A549 (cell line): ENCODE data around the gene FAM180A. TPM values are rescaled to one million over a fixed set of nuclear protein-coding genes. Genes with fewer than 3 reads are reported as not detected.

Experiments used
- ATAC-seq, 2 experiments: fragments of 200-7000 bp in 1 of 2; fragments of >200 bp in 1 of 2; cut with Nextera tagmentation in 1 of 2; cut with Tn5 transposase in 1 of 2; 3 replicates each; pipeline versions ENCODE4 v1.8.0 to v1.9.1; 2018 to 2020; ENCODE audit warnings: mild to moderate bottlenecking in 1 of 2, moderate library complexity in 1 of 2
- CTCF ChIA-PET: fragments of 300-600 bp; sonication (Branson Sonifier 250); formaldehyde crosslinking; extraction: SDS; loops from one replicate; lab custom pipeline; 2021; ENCODE audit warnings: antibody characterized with exemption, inconsistent platforms; lab: Yijun Ruan, JAX
- POLR2A ChIA-PET: fragments of 350-600 bp; formaldehyde crosslinking; extraction: SDS; loops from one replicate; lab custom pipeline; 2021; ENCODE audit warnings: antibody characterized with exemption, inconsistent platforms; lab: Yijun Ruan, JAX
- DNase-seq, 2 experiments: peaks; one replicate each; pipeline versions ENCODE4 v3.0.0 to v3.0.0-alpha.2; 2011 to 2016; ENCODE audit warnings: low read depth in 1 of 2, low spot score in 1 of 2
- FAIRE-seq: peaks from 2 replicates; lab custom pipeline; 2011; peaks lifted over from hg19 to GRCh38; lab: Jason Lieb, UNC
- H3K27ac ChIP-seq, 2 experiments: fragments of >200 bp; sonication (Bioruptor Twin); formaldehyde crosslinking; 3 replicates each; pipeline ENCODE4 v1.5.1; 2016 to 2017
- H3K4me1 ChIP-seq: fragments of >200 bp; sonication (Bioruptor Twin); formaldehyde crosslinking; 3 replicates; pipeline ENCODE4 v1.6.1; 2016
- H3K4me2 ChIP-seq: fragments of >200 bp; sonication (Bioruptor Twin); formaldehyde crosslinking; 3 replicates; pipeline ENCODE4 v1.6.1; 2016
- H3K4me3 ChIP-seq: fragments of >200 bp; sonication (Bioruptor Twin); formaldehyde crosslinking; 3 replicates; pipeline ENCODE4 v1.5.1; 2016
- H3K9me3 ChIP-seq: fragments of >200 bp; sonication (Bioruptor Twin); formaldehyde crosslinking; 3 replicates; pipeline ENCODE4 v1.6.1; 2016
- CHD2 ChIP-seq: fragments of 150-350 bp; IDR thresholded peaks from 2 replicates; pipeline ENCODE4 v1.6.1; 2014; ENCODE audit warnings: low read length; ENCODE audit not compliant: partially characterized antibody
- CHD4 ChIP-seq: fragments of 200-600 bp; sonication (generic); IDR thresholded peaks from 2 replicates; pipeline ENCODE4 v1.6.1; 2016; ENCODE audit warnings: antibody characterized with exemption, mild to moderate bottlenecking, borderline replicate concordance
- EHF ChIP-seq: fragments of 250-450 bp; sonication (Bioruptor Pico); IDR thresholded peaks from 2 replicates; pipeline ENCODE4 v1.5.0; 2020; ENCODE audit warnings: mild to moderate bottlenecking
- FOXS1 ChIP-seq: fragments of 250-450 bp; sonication (Bioruptor Pico); IDR thresholded peaks from 2 replicates; pipeline ENCODE4 v1.5.0; 2020; ENCODE audit warnings: mild to moderate bottlenecking, moderate library complexity
- HDAC2 ChIP-seq: fragments of 200-600 bp; sonication (generic); IDR thresholded peaks from 2 replicates; pipeline ENCODE4 v1.6.1; 2016
- HOXA7 ChIP-seq: fragments of 250-450 bp; sonication (Bioruptor Pico); IDR thresholded peaks from 2 replicates; pipeline ENCODE4 v1.5.0; 2020; ENCODE audit warnings: mild to moderate bottlenecking, moderate library complexity
- HOXB13 ChIP-seq: fragments of 250-450 bp; sonication (Bioruptor Pico); IDR thresholded peaks from 2 replicates; pipeline ENCODE4 v1.5.0; 2020; ENCODE audit warnings: low read depth, mild to moderate bottlenecking, moderate library complexity
- JUN ChIP-seq, 2 experiments: fragments of >200 bp; sonication (Bioruptor Twin); formaldehyde crosslinking; IDR thresholded peaks; 2 replicates in 1 of 2; 3 replicates in 1 of 2; pipeline ENCODE4 v1.6.1; 2016 to 2017
- JUNB ChIP-seq: fragments of >200 bp; sonication (Bioruptor Twin); formaldehyde crosslinking; IDR thresholded peaks from 2 replicates; pipeline ENCODE4 v1.6.1; 2016
- KDM1A ChIP-seq: fragments of 200-600 bp; sonication (generic); IDR thresholded peaks from 2 replicates; pipeline ENCODE4 v1.6.1; 2016; ENCODE audit warnings: low read depth, mild to moderate bottlenecking
- KDM5A ChIP-seq: fragments of 200-600 bp; sonication (generic); IDR thresholded peaks from 2 replicates; pipeline ENCODE4 v1.6.1; 2016; ENCODE audit warnings: antibody characterized with exemption, mild to moderate bottlenecking
- MAFK ChIP-seq: fragments of 450-650 bp; IDR thresholded peaks from 2 replicates; pipeline ENCODE4 v1.6.1; 2014; ENCODE audit not compliant: partially characterized antibody
- MYC ChIP-seq: IDR thresholded peaks from 2 replicates; pipeline ENCODE4 v1.6.1; 2012; ENCODE audit warnings: mild to moderate bottlenecking, inconsistent platforms, low read length, improper control_type of control experiment, borderline replicate concordance
- NFE2L2 ChIP-seq: fragments of 150-350 bp; conservative IDR thresholded peaks from 2 replicates; pipeline ENCODE4 v1.6.1; 2014; ENCODE audit warnings: low read length
- POLR2A ChIP-seq: IDR thresholded peaks from 2 replicates; pipeline ENCODE4 v1.6.1; 2012; ENCODE audit warnings: mild to moderate bottlenecking, low read length
- POLR2AphosphoS2 ChIP-seq: conservative IDR thresholded peaks from 2 replicates; pipeline ENCODE4 v1.6.1; 2012; ENCODE audit warnings: low read length, improper control_type of control experiment, inconsistent platforms
- RAD21 ChIP-seq, 2 experiments: fragments of >200 bp in 1 of 2; sonication (Bioruptor Twin) in 1 of 2; formaldehyde crosslinking in 1 of 2; IDR thresholded peaks in 1 of 2; conservative IDR thresholded peaks in 1 of 2; 2 replicates in 1 of 2; 3 replicates in 1 of 2; pipeline ENCODE4 v1.6.1; 2012 to 2018; ENCODE audit warnings: inconsistent platforms in 1 of 2
- RCOR1 ChIP-seq: fragments of 150-350 bp; IDR thresholded peaks from 2 replicates; pipeline ENCODE4 v1.6.1; 2014; ENCODE audit warnings: antibody characterized with exemption, low read length, low read depth
- RFX5 ChIP-seq: fragments of 450-650 bp; IDR thresholded peaks from 2 replicates; pipeline ENCODE4 v1.7.1; 2014; ENCODE audit warnings: antibody characterized with exemption, mild to moderate bottlenecking, moderate library complexity
- SMC3 ChIP-seq: fragments of >200 bp; sonication (Bioruptor Twin); formaldehyde crosslinking; IDR thresholded peaks from 3 replicates; pipeline ENCODE4 v1.6.1; 2018; ENCODE audit warnings: inconsistent platforms
- ZC3H11A ChIP-seq: fragments of 450-650 bp; IDR thresholded peaks from 2 replicates; pipeline ENCODE4 v1.6.1; 2014; ENCODE audit warnings: antibody characterized with exemption, mild to moderate bottlenecking
- ZNF302 ChIP-seq: fragments of 250-450 bp; sonication (Bioruptor Pico); IDR thresholded peaks from 2 replicates; pipeline ENCODE4 v1.9.0; 2021; ENCODE audit warnings: inconsistent platforms, mild to moderate bottlenecking, moderate library complexity
- ZSCAN20 ChIP-seq: fragments of 250-450 bp; sonication (Bioruptor Pico); IDR thresholded peaks from 2 replicates; pipeline ENCODE4 v1.8.0; 2022; ENCODE audit warnings: mild to moderate bottlenecking, moderate library complexity
- WGBS: methylation state at CpG from one replicate; pipeline ENCODE4 v1.1.6; 2017; ENCODE audit errors: missing lambda C conversion rate; 5-methylcytosine and 5-hydroxymethylcytosine counted together
- polyA plus RNA-seq, 4 experiments: library from polyadenylated mRNA; depleted of rRNA in 3 of 4; stranded (reverse); fragments of >200 nt; fragmentation: RNase III in 1 of 4; extraction: RNeasy Plus Mini Kit Qiagen cat#74134 plus additional on column Dnase treatment in 1 of 4; gene quantifications; 2 replicates in 3 of 4; 3 replicates in 1 of 4; pipeline ENCODE4 v1.2.3, GENCODE V29; 2011 to 2017
- TF ChIP-seq, protein P1 (sequence below): fragments of >200 bp; sonication (Bioruptor Twin); formaldehyde crosslinking; IDR thresholded peaks from 2 replicates; pipeline ENCODE4 v1.6.1; 2016
- TF ChIP-seq, protein P2 (sequence below): fragments of >200 bp; sonication (Bioruptor Twin); formaldehyde crosslinking; IDR thresholded peaks from 3 replicates; pipeline ENCODE4 v1.5.1; 2016
- TF ChIP-seq, protein P3 (sequence below): fragments of 250-450 bp; sonication (Bioruptor Pico); IDR thresholded peaks from 2 replicates; pipeline ENCODE4 v1.5.0; 2020; ENCODE audit warnings: low read depth, mild to moderate bottlenecking, moderate library complexity
- TF ChIP-seq, protein P4 (sequence below): fragments of >200 bp; sonication (Bioruptor Twin); formaldehyde crosslinking; IDR thresholded peaks from 3 replicates; pipeline ENCODE4 v1.6.1; 2016

Gene FAM180A
- polyA plus RNA-seq, 2 of the 4 experiments (the other 2 are of a cell fraction), result not detected

DNA sequence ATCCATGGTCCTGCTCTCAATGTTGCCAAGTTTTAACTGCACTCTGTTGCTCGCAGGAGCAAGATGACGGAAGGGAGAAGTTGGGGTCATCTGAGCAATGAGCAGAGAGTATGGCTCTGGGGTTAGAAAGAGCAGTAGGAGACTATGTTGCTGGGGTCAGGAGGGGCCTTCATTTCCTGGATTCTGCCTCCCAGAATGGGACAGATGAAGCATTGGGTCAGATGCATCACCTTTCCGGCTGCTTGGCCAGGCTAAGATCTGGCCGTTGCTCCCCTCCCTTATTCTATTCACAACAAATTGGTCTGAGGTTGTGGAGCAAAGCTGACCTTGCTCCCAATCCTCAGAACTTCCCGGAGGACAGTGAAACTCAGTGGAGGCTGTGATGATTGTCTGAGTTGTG lies 63.9 kb downstream of the FAM180A start:
- no peaks in the 10 kb centered on the region for H3K9me3 ChIP-seq
- ATAC-seq (no peak), FAIRE-seq (no peak), DNase-seq (no peak)
- CTCF ChIA-PET, result interaction anchor here (1.2 to 3.5 kb wide), 3 partner anchors 12 to 22 kb away, joined by 3 to 25 read pairs (median 3); partner anchors contain the start of gene STMP1
- no peak overlapping the region for H3K27ac ChIP-seq
- POLR2A ChIA-PET, result no interaction called here
- no peak overlapping the region for H3K4me3 ChIP-seq
- H3K4me2 ChIP-seq, result no peak overlapping the region
- TF ChIP-seq, protein P1, sequence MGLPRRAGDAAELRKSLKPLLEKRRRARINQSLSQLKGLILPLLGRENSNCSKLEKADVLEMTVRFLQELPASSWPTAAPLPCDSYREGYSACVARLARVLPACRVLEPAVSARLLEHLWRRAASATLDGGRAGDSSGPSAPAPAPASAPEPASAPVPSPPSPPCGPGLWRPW, result no peak
- no peak for TF ChIP-seq ZSCAN20 (CRISPR knock-in tag)
- no peak for TF ChIP-seq JUNB
- TF ChIP-seq ZNF302 (CRISPR knock-in tag), result no peak
- no peak for TF ChIP-seq RCOR1
- no peak for TF ChIP-seq ZC3H11A
- no peak for TF ChIP-seq KDM1A
- TF ChIP-seq, protein P2, sequence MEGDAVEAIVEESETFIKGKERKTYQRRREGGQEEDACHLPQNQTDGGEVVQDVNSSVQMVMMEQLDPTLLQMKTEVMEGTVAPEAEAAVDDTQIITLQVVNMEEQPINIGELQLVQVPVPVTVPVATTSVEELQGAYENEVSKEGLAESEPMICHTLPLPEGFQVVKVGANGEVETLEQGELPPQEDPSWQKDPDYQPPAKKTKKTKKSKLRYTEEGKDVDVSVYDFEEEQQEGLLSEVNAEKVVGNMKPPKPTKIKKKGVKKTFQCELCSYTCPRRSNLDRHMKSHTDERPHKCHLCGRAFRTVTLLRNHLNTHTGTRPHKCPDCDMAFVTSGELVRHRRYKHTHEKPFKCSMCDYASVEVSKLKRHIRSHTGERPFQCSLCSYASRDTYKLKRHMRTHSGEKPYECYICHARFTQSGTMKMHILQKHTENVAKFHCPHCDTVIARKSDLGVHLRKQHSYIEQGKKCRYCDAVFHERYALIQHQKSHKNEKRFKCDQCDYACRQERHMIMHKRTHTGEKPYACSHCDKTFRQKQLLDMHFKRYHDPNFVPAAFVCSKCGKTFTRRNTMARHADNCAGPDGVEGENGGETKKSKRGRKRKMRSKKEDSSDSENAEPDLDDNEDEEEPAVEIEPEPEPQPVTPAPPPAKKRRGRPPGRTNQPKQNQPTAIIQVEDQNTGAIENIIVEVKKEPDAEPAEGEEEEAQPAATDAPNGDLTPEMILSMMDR, result no peak
- TF ChIP-seq, protein P3, sequence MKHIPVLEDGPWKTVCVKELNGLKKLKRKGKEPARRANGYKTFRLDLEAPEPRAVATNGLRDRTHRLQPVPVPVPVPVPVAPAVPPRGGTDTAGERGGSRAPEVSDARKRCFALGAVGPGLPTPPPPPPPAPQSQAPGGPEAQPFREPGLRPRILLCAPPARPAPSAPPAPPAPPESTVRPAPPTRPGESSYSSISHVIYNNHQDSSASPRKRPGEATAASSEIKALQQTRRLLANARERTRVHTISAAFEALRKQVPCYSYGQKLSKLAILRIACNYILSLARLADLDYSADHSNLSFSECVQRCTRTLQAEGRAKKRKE (CRISPR knock-in tag), result no peak
- TF ChIP-seq CHD4, result no peak
- no peak for TF ChIP-seq RAD21 (conservative IDR thresholded peaks at IDR 0.05 in 1 of 2, IDR thresholded peaks at IDR 0.05 in 1 of 2)
- TF ChIP-seq, protein P4, sequence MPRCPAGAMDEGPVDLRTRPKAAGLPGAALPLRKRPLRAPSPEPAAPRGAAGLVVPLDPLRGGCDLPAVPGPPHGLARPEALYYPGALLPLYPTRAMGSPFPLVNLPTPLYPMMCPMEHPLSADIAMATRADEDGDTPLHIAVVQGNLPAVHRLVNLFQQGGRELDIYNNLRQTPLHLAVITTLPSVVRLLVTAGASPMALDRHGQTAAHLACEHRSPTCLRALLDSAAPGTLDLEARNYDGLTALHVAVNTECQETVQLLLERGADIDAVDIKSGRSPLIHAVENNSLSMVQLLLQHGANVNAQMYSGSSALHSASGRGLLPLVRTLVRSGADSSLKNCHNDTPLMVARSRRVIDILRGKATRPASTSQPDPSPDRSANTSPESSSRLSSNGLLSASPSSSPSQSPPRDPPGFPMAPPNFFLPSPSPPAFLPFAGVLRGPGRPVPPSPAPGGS, result no peak
- TF ChIP-seq POLR2AphosphoS2, result no peak
- WGBS, result 93% methylated on average over 5 of the region's 5 CpGs
- no peaks in the 10 kb centered on the region for H3K4me1 ChIP-seq

DNA sequence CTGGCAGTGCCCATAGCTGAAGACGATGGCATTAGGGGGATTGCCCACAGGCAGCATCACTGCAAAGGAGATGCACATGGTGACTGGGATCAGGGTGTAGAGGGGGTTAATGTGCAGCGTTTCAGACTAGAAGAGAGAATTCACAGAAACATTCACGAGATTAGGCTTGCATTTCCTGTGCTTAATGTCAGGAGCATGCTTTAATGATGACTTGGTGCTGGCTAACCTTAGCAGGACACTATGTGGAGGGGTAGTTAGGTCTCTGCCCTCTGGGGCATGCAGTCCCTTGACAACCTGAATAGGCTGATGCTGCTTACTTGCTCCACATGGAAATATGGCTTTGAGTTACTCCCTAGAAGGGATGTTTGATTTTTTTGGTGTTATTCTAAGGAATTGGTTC lies 64.5 kb downstream of the FAM180A start:
- 69% methylated on average over 3 of the region's 3 CpGs for WGBS
- POLR2A ChIA-PET, result interaction anchor here (1.4 kb wide), 1 partner anchor 21 kb away, joined by 5 read pairs; the partner anchor contains the start of gene STMP1
- CTCF ChIA-PET, result interaction anchor here (0.9 to 3.5 kb wide), 3 partner anchors 12 to 27 kb away, joined by 3 to 25 read pairs (median 3); no protein-coding TSS in a partner anchor
- TF ChIP-seq HOXA7 (CRISPR knock-in tag), result no peak
- TF ChIP-seq JUN (IDR thresholded peaks at IDR 0.05), result no peak
- no peak for TF ChIP-seq HOXB13 (CRISPR knock-in tag)
- no peak for TF ChIP-seq RAD21 (conservative IDR thresholded peaks at IDR 0.05 in 1 of 2, IDR thresholded peaks at IDR 0.05 in 1 of 2)
- no peak for TF ChIP-seq JUNB
- no peak for TF ChIP-seq MYC
- TF ChIP-seq EHF (CRISPR knock-in tag), result no peak
- TF ChIP-seq, protein P2, result no peak
- no peak for TF ChIP-seq NFE2L2
- no peak for TF ChIP-seq FOXS1
- TF ChIP-seq POLR2A, result no peak
- TF ChIP-seq KDM5A, result no peak
- no peak for TF ChIP-seq POLR2AphosphoS2
- TF ChIP-seq, protein P3 (CRISPR knock-in tag), result no peak
- no peak for TF ChIP-seq HDAC2
- no peak for TF ChIP-seq RFX5
- TF ChIP-seq CHD2, result no peak
- TF ChIP-seq SMC3, result no peak
- no peak for TF ChIP-seq MAFK
- Histone ChIP-seq H3K4me3 (no peak overlapping the region), H3K4me2 (no peak overlapping the region), H3K4me1 (no peaks in the 10 kb centered on the region), H3K27ac (no peak overlapping the region), H3K9me3 (no peaks in the 10 kb centered on the region)
- DNase-seq, result no peak
- ATAC-seq, result peak in 1 of 2 experiments; percentile 25; a peak in 2 of 6 replicates
- FAIRE-seq, result no peak
